Posterior cingulate gyrus (tissue), 11 donors: ENCODE data around the gene MTSS2.
A peak's percentile ranks its signal among the peaks of the same experiment; 100 is the strongest.

Source experiments
- DNase-seq, 10 donors: peaks; one replicate each; pipeline versions ENCODE4 v3.0.0 to v3.0.0-alpha.2; 2020 to 2021; ENCODE audit warnings: mixed read lengths in 3 of 10
- intact Hi-C: fragments of 100-400 bp; cut with DNase I; formaldehyde crosslinking; loops from one replicate; pipeline ENCODE4 v1.15.1; 2023

Gene MTSS2

GRCh38 chr16:70689035-70689969, 3.4 kb upstream of the MTSS2 start:
- intact Hi-C loops, result no loop called here

GRCh38 chr16:70688246-70688742, 2.4 kb upstream of the MTSS2 start:
- intact Hi-C loops, result loop anchor here (1.0 kb wide), 1 partner anchor 37 kb away; no protein-coding TSS in a partner anchor

More at GRCh38 chr16:70689035-70689969, 3.4 kb upstream of the MTSS2 start:
- DNase-seq, result peak in 4 of 10 donors; percentile 25 to 89 (median 78)

GRCh38 chr16:70687671-70688245, 1.9 kb upstream of the MTSS2 start:
- intact Hi-C loops, result loop anchor here (1.0 kb wide), 1 partner anchor 38 kb away; no protein-coding TSS in a partner anchor
- DNase-seq, result peak in 4 of 10 donors; percentile 6 to 87 (median 74)

More at GRCh38 chr16:70688246-70688742, 2.4 kb upstream of the MTSS2 start:
- DNase-seq, result peak; percentile 83 to 97 (median 88)

GRCh38 chr16:70687102-70687511, 1.3 kb upstream of the MTSS2 start:
- intact Hi-C loops, result no loop called here
- peak in 4 of 10 donors; percentile 10 to 75 (median 68) for DNase-seq

- peak in 4 of 10 donors; percentile 6 to 80 (median 68) for DNase-seq
These were observed 686 bp upstream of the MTSS2 start for GRCh38 chr16:70686376-70687101.

GRCh38 chr16:70685061-70685937, 554 bp downstream of the MTSS2 start:
- intact Hi-C loops, result no loop called here
- DNase-seq, result peak in 4 of 10 donors; percentile 21 to 87 (median 78)

More at GRCh38 chr16:70686376-70687101, 686 bp upstream of the MTSS2 start:
- intact Hi-C loops, result no loop called here

GRCh38 chr16:70684146-70685060, 1.4 kb downstream of the MTSS2 start:
- intact Hi-C loops, result no loop called here
- peak in 4 of 10 donors; percentile 29 to 88 (median 79) for DNase-seq

- DNase-seq, result peak in 4 of 10 donors; percentile 5 to 78 (median 66)
- intact Hi-C loops, result no loop called here
These were observed 2.5 kb downstream of the MTSS2 start for GRCh38 chr16:70683146-70683944.

- DNase-seq, result peak in 3 of 10 donors; percentile 49 to 79 (median 63)
- intact Hi-C loops, result no loop called here
These were observed 3.4 kb downstream of the MTSS2 start for GRCh38 chr16:70682239-70683145.

GRCh38 chr16:70681382-70682238, 4.2 kb downstream of the MTSS2 start:
- DNase-seq, result peak; percentile 72 to 97 (median 79)
- intact Hi-C loops, result no loop called here

- intact Hi-C loops, result loop anchor here (1.0 kb wide), 1 partner anchor 91 kb away; no protein-coding TSS in a partner anchor
These were observed 5.1 kb downstream of the MTSS2 start for GRCh38 chr16:70680495-70681381.

GRCh38 chr16:70679671-70680494, 6.0 kb downstream of the MTSS2 start:
- DNase-seq, result peak in 4 of 10 donors; percentile 10 to 90 (median 76)
- intact Hi-C loops, result loop anchor here (1.0 kb wide), 1 partner anchor 91 kb away; no protein-coding TSS in a partner anchor

More at GRCh38 chr16:70680495-70681381, 5.1 kb downstream of the MTSS2 start:
- peak in 4 of 10 donors; percentile 3 to 86 (median 66) for DNase-seq
